ENCODE measurements around the gene CMTM2. TPM values are rescaled to one million over a fixed set of nuclear protein-coding genes. Genes with fewer than 3 reads are reported as not detected.

Gene CMTM2
- total RNA-seq, 1 donor from 2014 or later = 3.1 TPM

GRCh38 chr16:66551348-66551759 lies 27.9 kb upstream of the CMTM2 start:
- Histone ChIP-seq H3K4me3 (peak overlapping the region; percentile 72), H3K27ac (peak overlapping the region; percentile 97), H3K4me1 (peaks cover 49% of the 10 kb centered on the region), H3K9me3 (no peaks in the 10 kb centered on the region), H3K36me3 (peaks cover under 1% of the 10 kb centered on the region), H3K27me3 (no peaks in the 10 kb centered on the region)
- peak; percentile 23 for TF ChIP-seq CTCF (IDR thresholded peaks at IDR 0.05)
- intact Hi-C loops (cut with DNase I) = no loop called here
- ATAC-seq = peak; percentile 16
- no peak for DNase-seq

GRCh38 chr16:66551788-66552285 lies 27.4 kb upstream of the CMTM2 start:
- no peaks in the 10 kb centered on the region for H3K9me3 ChIP-seq
- H3K4me3 ChIP-seq = peak overlapping the region; percentile 72
- DNase-seq (no peak), ATAC-seq (no peak)
- no peaks in the 10 kb centered on the region for H3K27me3 ChIP-seq
- peak overlapping the region; percentile 97 for H3K27ac ChIP-seq
- no peaks in the 10 kb centered on the region for H3K36me3 ChIP-seq
- TF ChIP-seq CTCF (IDR thresholded peaks at IDR 0.05) = no peak
- intact Hi-C loops (cut with DNase I) = no loop called here
- peaks cover 50% of the 10 kb centered on the region for H3K4me1 ChIP-seq

GRCh38 chr16:66552286-66553177 lies 26.7 kb upstream of the CMTM2 start, which contains the start of gene CKLF:
Gene CKLF (plus strand): TSS chr16:66552576. CDS start chr16:66552716, 140 bp downstream.
- no peak for TF ChIP-seq CTCF (IDR thresholded peaks at IDR 0.05)
- Histone ChIP-seq H3K27ac (peak within 1 kb of the TSS; percentile 97), H3K4me3 (peak within 1 kb of the TSS; percentile 72), H3K9me3 (no peaks in the 10 kb centered on the region), H3K4me1 (peaks cover 50% of the 10 kb centered on the region), H3K36me3 (peaks cover 6% of the 10 kb centered on the region), H3K27me3 (no peaks in the 10 kb centered on the region)
- DNase-seq (peak; percentile 95), ATAC-seq (peak; percentile 84)
- intact Hi-C loops (cut with DNase I) = no loop called here

- intact Hi-C loops (cut with DNase I) = no loop called here
- Histone ChIP-seq H3K4me1 (peaks cover 48% of the 10 kb centered on the region), H3K27me3 (no peaks in the 10 kb centered on the region), H3K9me3 (no peaks in the 10 kb centered on the region), H3K4me3 (peak overlapping the region; percentile 72), H3K36me3 (peaks cover 12% of the 10 kb centered on the region), H3K27ac (peak overlapping the region; percentile 97)
- ATAC-seq = no peak
- DNase-seq = no peak
- TF ChIP-seq CTCF (IDR thresholded peaks at IDR 0.05) = no peak
Measured at GRCh38 chr16:66553223-66553622, 26.0 kb upstream of the CMTM2 start.

GRCh38 chr16:66554021-66554420 lies 25.2 kb upstream of the CMTM2 start:
- TF ChIP-seq CTCF (IDR thresholded peaks at IDR 0.05) = no peak
- ATAC-seq (no peak), DNase-seq (no peak)
- Histone ChIP-seq H3K27me3 (no peaks in the 10 kb centered on the region), H3K4me3 (peak overlapping the region; percentile 72), H3K36me3 (peaks cover 18% of the 10 kb centered on the region), H3K9me3 (no peaks in the 10 kb centered on the region), H3K4me1 (peaks cover 40% of the 10 kb centered on the region), H3K27ac (peak overlapping the region; percentile 97)
- intact Hi-C loops (cut with DNase I) = no loop called here
